ENCODE measurements around the gene MUC2.

Gene MUC2

DNA sequence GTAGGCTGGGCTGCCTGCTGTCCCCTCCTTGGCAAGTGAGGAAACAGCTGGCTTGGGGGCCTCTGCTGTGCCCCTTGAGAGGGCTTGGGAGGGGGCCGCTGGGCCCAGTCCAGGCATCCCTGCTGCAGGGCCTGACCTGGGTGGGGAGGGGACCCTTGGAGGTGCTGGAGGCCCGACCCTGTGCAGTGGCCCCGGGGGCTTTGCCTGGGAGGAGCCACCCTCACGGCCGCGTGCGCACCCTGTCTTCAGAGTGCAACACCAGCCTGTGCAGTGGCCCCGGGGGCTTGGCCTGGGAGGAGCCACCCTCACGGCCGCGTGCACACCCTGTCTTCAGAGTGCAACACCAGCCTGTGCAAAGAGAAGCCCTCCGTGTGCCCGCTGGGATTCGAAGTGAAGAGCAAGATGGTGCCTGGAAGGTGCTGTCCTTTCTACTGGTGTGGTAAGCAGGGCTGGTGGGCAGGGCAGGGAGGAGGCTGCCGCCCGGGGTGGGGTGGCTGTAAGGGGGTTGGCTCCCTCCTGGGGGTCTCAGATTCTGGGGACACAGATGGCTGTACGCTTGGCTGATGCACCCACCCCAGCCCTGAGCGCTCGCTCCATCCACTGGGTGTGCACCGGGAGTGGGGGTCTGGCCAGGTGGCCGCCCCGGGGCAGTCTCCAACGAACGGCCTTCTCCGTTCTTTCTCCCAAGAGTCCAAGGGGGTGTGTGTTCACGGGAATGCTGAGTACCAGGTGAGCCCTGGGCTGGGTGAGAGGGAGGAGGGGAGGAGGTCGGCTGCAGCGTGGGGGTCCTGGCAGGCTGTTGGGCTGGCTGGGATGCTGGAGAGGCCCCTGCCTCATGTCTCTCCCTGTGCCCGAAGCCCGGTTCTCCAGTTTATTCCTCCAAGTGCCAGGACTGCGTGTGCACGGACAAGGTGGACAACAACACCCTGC is 32.9 kb downstream of the MUC2 start:
- TF ChIP-seq CTCF (IDR thresholded peaks at IDR 0.05; ENCODE audit: low read depth, low read length) = no peak
- no peak for DNase-seq (ENCODE audit: extremely low read depth, low read depth)

DNA sequence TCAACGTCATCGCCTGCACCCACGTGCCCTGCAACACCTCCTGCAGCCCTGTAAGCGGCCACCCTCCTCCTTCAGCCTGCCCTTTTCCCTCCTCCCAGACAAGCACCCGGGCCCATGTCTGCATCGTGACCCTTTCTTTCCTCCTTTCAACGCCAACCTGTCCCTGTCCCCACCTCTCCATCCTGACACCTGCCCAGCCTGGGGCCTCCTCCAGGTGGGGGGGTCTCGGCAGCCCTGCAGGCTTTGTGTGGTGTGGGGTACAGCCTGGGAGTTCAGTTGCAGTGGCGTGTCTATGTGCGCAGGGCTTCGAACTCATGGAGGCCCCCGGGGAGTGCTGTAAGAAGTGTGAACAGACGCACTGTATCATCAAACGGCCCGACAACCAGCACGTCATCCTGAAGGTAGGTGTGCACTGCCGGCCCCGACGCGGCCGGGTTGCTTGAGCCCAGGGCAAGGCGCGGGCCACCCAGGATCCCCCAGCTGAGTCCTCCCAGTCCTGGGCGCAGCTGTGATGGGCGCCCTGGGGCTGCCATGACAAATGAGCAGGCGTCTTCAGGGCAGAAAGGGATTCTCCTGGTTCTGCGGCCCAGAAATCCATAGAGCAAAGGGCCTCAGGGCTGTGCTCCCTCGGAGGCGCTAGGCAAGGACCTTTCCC is 33.7 kb downstream of the MUC2 start:
- DNase-seq (ENCODE audit: extremely low read depth, low read depth) = no peak
- TF ChIP-seq CTCF (IDR thresholded peaks at IDR 0.05; ENCODE audit: low read depth, low read length) = no peak

DNA sequence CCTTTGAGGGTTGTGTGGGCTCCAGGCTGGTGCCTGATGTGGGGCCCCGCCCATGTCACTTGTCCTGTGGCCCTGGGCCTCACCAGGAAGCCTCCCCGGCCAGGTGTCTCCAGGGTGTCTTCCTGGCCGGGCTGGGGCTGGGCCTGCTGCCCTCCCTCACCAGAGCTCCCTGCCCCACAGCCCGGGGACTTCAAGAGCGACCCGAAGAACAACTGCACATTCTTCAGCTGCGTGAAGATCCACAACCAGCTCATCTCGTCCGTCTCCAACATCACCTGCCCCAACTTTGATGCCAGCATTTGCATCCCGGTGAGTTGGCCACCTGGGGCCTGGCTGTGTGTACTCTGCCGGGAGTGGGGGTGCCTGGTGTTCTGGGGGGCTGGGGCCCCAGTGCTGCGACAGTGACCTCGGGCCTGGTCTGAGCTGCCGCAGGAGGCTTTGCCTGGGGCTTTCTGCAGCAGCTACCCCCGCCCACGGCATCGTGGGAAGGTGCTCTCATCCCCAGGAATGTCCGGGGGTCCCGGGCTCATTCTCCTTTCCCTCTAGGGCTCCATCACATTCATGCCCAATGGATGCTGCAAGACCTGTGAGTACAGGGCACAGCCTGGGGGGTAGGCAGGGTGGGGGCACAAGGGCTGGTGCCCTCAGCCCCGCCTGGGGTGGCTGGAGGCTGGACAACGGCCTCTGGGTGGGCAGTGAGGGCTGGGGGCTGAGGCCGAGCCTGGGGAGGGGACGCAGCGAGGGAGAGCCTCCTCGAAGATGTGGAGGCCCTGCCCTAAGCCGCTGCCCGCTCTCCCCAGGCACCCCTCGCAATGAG is 34.6 kb downstream of the MUC2 start:
- no peak for DNase-seq (ENCODE audit: extremely low read depth, low read depth)
- no peak for TF ChIP-seq CTCF (IDR thresholded peaks at IDR 0.05; ENCODE audit: low read depth, low read length)

GRCh38 chr11:1109918-1110705 is 35.4 kb downstream of the MUC2 start:
- DNase-seq (ENCODE audit: extremely low read depth, low read depth) = no peak
- TF ChIP-seq CTCF (IDR thresholded peaks at IDR 0.05; ENCODE audit: low read depth, low read length) = no peak

DNA sequence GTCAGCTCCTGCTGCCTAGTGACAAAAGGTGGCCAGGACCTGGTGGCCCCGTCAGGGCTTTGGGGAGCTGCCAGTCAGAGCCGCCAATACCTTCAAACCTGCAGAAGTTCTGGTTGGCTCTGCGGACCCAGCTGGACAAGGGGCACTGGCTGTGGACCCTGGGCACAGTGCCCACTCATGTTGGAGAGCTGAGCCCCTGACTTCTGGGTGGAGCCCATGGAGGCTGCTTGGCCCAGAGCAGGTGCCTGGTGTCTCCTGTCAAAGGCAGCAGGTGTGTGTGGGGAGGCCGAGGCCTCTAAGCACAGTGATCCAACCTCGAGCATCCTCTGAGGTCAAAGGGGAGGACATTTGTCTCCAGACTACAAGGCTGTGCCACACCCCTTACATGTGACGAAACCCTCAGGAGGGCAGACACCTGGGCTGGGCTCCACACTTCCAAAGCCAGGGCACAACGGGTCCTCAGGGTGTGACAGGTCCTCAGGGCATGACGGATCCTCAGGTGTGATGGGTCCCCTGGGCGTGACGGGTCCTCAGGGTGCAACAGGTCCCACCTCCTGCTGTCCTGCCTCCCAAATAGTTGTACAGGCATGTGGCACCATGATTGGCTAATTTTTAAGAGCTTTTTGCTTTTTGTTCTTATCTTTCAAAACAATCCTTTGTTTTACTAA is 37.0 kb downstream of the MUC2 start:
- no peak for TF ChIP-seq CTCF (IDR thresholded peaks at IDR 0.05; ENCODE audit: low read depth, low read length)
- DNase-seq (ENCODE audit: extremely low read depth, low read depth) = no peak

- no peak for TF ChIP-seq CTCF (IDR thresholded peaks at IDR 0.05; ENCODE audit: low read depth, low read length)
- DNase-seq (ENCODE audit: extremely low read depth, low read depth) = no peak
Measured at GRCh38 chr11:1112351-1113191, 37.9 kb downstream of the MUC2 start.

Measured in AG09319 (cell line).